Measurements from ENCODE around the gene TGFBR3.

The TGFBR3 gene

GRCh38 chr1:91761295-91761721, 124.6 kb downstream of the TGFBR3 start:
- TF ChIP-seq REST (IDR thresholded peaks at IDR 0.05; ENCODE audit: insufficient read depth in 1 of 2, low read depth in 2 of 2, low read length in 2 of 2) (no peak), TAF1 (IDR thresholded peaks at IDR 0.05; ENCODE audit: borderline replicate concordance, insufficient read depth, low read length) (no peak), SIN3A (IDR thresholded peaks at IDR 0.05; ENCODE audit: borderline replicate concordance, insufficient read depth, low read length) (no peak), FOXP2 (optimal IDR thresholded peaks at IDR 0.05; ENCODE audit: borderline replicate concordance, extremely low read depth, extremely low read length, insufficient read depth) (no peak), POLR2AphosphoS5 (IDR thresholded peaks at IDR 0.05; ENCODE audit: low read depth, low read length) (no peak)

GRCh38 chr1:91760512-91760911, 125.4 kb downstream of the TGFBR3 start:
- TF ChIP-seq FOXP2 (optimal IDR thresholded peaks at IDR 0.05; ENCODE audit: borderline replicate concordance, extremely low read depth, extremely low read length, insufficient read depth) (no peak), TAF1 (IDR thresholded peaks at IDR 0.05; ENCODE audit: borderline replicate concordance, insufficient read depth, low read length) (no peak), POLR2AphosphoS5 (IDR thresholded peaks at IDR 0.05; ENCODE audit: low read depth, low read length) (no peak), SIN3A (IDR thresholded peaks at IDR 0.05; ENCODE audit: borderline replicate concordance, insufficient read depth, low read length) (no peak), REST (IDR thresholded peaks at IDR 0.05; ENCODE audit: insufficient read depth in 1 of 2, low read depth in 2 of 2, low read length in 2 of 2) (no peak)

- TF ChIP-seq TAF1 (IDR thresholded peaks at IDR 0.05; ENCODE audit: borderline replicate concordance, insufficient read depth, low read length) (no peak), POLR2AphosphoS5 (IDR thresholded peaks at IDR 0.05; ENCODE audit: low read depth, low read length) (no peak), REST (IDR thresholded peaks at IDR 0.05; ENCODE audit: insufficient read depth in 1 of 2, low read depth in 2 of 2, low read length in 2 of 2) (no peak), SIN3A (IDR thresholded peaks at IDR 0.05; ENCODE audit: borderline replicate concordance, insufficient read depth, low read length) (no peak), FOXP2 (optimal IDR thresholded peaks at IDR 0.05; ENCODE audit: borderline replicate concordance, extremely low read depth, extremely low read length, insufficient read depth) (no peak)
Measured at GRCh38 chr1:91759076-91759475, 126.9 kb downstream of the TGFBR3 start.

- TF ChIP-seq FOXP2 (optimal IDR thresholded peaks at IDR 0.05; ENCODE audit: borderline replicate concordance, extremely low read depth, extremely low read length, insufficient read depth) (no peak), REST (IDR thresholded peaks at IDR 0.05; ENCODE audit: insufficient read depth in 1 of 2, low read depth in 2 of 2, low read length in 2 of 2) (no peak), POLR2AphosphoS5 (IDR thresholded peaks at IDR 0.05; ENCODE audit: low read depth, low read length) (no peak), SIN3A (IDR thresholded peaks at IDR 0.05; ENCODE audit: borderline replicate concordance, insufficient read depth, low read length) (no peak), TAF1 (IDR thresholded peaks at IDR 0.05; ENCODE audit: borderline replicate concordance, insufficient read depth, low read length) (no peak)
Measured at GRCh38 chr1:91757763-91758460, 128.0 kb downstream of the TGFBR3 start.
